ENCODE data around the gene COL12A1.

DNA sequence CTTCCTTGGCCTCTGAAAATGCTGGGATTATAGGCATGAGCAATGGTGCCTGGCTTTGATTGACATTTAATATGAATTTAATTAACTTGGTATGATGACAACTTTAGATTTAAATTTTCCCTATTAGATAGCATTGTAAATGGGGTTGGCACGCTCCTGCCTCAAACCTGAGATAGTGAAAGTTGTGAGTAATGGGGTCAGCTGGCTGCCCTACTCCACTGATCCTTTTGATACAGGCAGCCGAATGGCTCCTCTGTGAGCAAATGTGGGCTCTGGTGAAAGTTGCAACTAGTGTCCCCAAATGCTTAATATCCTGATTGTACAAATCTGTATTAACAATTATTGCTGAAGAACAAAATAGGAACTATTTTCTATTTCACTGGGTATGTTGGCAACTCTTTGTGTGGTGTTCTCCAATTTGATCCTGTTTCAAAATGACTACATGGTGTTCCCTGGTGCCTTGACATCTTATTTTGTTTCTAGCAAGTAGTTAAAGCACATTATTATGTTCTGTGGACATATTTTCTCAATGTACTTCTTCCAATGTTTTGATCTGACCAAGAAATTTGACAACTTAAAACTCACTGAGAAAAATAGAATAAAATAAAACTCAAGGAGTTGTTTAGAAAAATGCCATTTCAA, 97.4 kb downstream of the COL12A1 start:
- TF ChIP-seq, protein P1, sequence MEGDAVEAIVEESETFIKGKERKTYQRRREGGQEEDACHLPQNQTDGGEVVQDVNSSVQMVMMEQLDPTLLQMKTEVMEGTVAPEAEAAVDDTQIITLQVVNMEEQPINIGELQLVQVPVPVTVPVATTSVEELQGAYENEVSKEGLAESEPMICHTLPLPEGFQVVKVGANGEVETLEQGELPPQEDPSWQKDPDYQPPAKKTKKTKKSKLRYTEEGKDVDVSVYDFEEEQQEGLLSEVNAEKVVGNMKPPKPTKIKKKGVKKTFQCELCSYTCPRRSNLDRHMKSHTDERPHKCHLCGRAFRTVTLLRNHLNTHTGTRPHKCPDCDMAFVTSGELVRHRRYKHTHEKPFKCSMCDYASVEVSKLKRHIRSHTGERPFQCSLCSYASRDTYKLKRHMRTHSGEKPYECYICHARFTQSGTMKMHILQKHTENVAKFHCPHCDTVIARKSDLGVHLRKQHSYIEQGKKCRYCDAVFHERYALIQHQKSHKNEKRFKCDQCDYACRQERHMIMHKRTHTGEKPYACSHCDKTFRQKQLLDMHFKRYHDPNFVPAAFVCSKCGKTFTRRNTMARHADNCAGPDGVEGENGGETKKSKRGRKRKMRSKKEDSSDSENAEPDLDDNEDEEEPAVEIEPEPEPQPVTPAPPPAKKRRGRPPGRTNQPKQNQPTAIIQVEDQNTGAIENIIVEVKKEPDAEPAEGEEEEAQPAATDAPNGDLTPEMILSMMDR (IDR thresholded peaks at IDR 0.05), result no peak
- TF ChIP-seq POLR2A (IDR thresholded peaks at IDR 0.05), result no peak
